Brain pericyte (primary cell): ENCODE data around the gene AP5Z1.

Experiments used
- DNase-seq: peaks from one replicate; pipeline ENCODE4 v3.0.0-alpha.2; 2012; ENCODE audit warnings: low read depth, low spot score

The AP5Z1 gene

GRCh38 chr7:4775250-4775847 is at the start of gene AP5Z1:
TSS of gene AP5Z1 (plus strand) at chr7:4775623. CDS start at chr7:4775716, 93 bp downstream.
- DNase-seq, result peak; percentile 83

- DNase-seq, result no peak
Observed at GRCh38 chr7:4725850-4726450, 49.5 kb upstream of the AP5Z1 start.

GRCh38 chr7:4726566-4726965 is 48.9 kb upstream of the AP5Z1 start:
- no peak for DNase-seq

GRCh38 chr7:4727914-4728705 is 47.3 kb upstream of the AP5Z1 start:
- no peak for DNase-seq

GRCh38 chr7:4729266-4729665 is 46.2 kb upstream of the AP5Z1 start:
- DNase-seq, result no peak

GRCh38 chr7:4730276-4730675 is 45.1 kb upstream of the AP5Z1 start:
- DNase-seq, result no peak

- no peak for DNase-seq
Observed at GRCh38 chr7:4730971-4731370, 44.5 kb upstream of the AP5Z1 start.

GRCh38 chr7:4731803-4732202 is 43.6 kb upstream of the AP5Z1 start:
- DNase-seq, result no peak

GRCh38 chr7:4733936-4734528 is 41.4 kb upstream of the AP5Z1 start:
- no peak for DNase-seq

GRCh38 chr7:4734587-4735345 is 40.7 kb upstream of the AP5Z1 start:
- no peak for DNase-seq

GRCh38 chr7:4737300-4737699 is 38.1 kb upstream of the AP5Z1 start:
- DNase-seq, result no peak

GRCh38 chr7:4738711-4739527 is 36.5 kb upstream of the AP5Z1 start:
- peak; percentile 70 for DNase-seq

- DNase-seq, result no peak
Observed at GRCh38 chr7:4739528-4739992, 35.9 kb upstream of the AP5Z1 start.

- DNase-seq, result no peak
Observed at GRCh38 chr7:4740796-4741195, 34.6 kb upstream of the AP5Z1 start.

- no peak for DNase-seq
Observed at GRCh38 chr7:4742051-4742573, 33.3 kb upstream of the AP5Z1 start.

- no peak for DNase-seq
Observed at GRCh38 chr7:4742852-4743251, 32.6 kb upstream of the AP5Z1 start.

GRCh38 chr7:4744391-4745264 is 30.8 kb upstream of the AP5Z1 start:
- peak; percentile 93 for DNase-seq

GRCh38 chr7:4745265-4745919 is 30.0 kb upstream of the AP5Z1 start:
- no peak for DNase-seq
